Measurements from ENCODE around the gene RHD.
"Not testable (repeated sequence)": the region's sequence is repeated elsewhere in the genome, so short reads cannot be mapped to it uniquely, and the experiment has no call there.

RHD gene

GRCh38 chr1:25257196-25257595, 15.1 kb upstream of the RHD start:
- no peaks in the 10 kb centered on the region for H3K36me3 ChIP-seq (ENCODE audit: control insufficient read depth, insufficient read depth, low read length)
- no peak overlapping the region for H3K4me3 ChIP-seq (ENCODE audit: insufficient read depth, low read depth, low read length)
- H3K27me3 ChIP-seq (ENCODE audit: control insufficient read depth, insufficient read depth, low read length, poor library complexity, severe bottlenecking): no peaks in the 10 kb centered on the region
- WGBS, 2 experiments: no CpG with 5 or more reads among the region's 1 CpG
- no peaks in the 10 kb centered on the region for H3K4me1 ChIP-seq (ENCODE audit: control insufficient read depth, insufficient read depth, low read length)
- H3K9me3 ChIP-seq (ENCODE audit: control insufficient read depth, low read length): no peaks in the 10 kb centered on the region
- H3K27ac ChIP-seq (ENCODE audit: insufficient read depth, low read depth, low read length, poor library complexity, severe bottlenecking): no peak overlapping the region

GRCh38 chr1:25259813-25260212, 12.5 kb upstream of the RHD start:
- WGBS, 2 experiments: 82 to 91% methylated on average over 4 of the region's 7 CpGs
- H3K27me3 ChIP-seq (ENCODE audit: control insufficient read depth, insufficient read depth, low read length, poor library complexity, severe bottlenecking); H3K4me1 ChIP-seq (ENCODE audit: control insufficient read depth, insufficient read depth, low read length); H3K9me3 ChIP-seq (ENCODE audit: control insufficient read depth, low read length); H3K4me3 ChIP-seq (ENCODE audit: insufficient read depth, low read depth, low read length); H3K27ac ChIP-seq (ENCODE audit: insufficient read depth, low read depth, low read length, poor library complexity, severe bottlenecking); H3K36me3 ChIP-seq (ENCODE audit: control insufficient read depth, insufficient read depth, low read length): not testable (repeated sequence)

DNA sequence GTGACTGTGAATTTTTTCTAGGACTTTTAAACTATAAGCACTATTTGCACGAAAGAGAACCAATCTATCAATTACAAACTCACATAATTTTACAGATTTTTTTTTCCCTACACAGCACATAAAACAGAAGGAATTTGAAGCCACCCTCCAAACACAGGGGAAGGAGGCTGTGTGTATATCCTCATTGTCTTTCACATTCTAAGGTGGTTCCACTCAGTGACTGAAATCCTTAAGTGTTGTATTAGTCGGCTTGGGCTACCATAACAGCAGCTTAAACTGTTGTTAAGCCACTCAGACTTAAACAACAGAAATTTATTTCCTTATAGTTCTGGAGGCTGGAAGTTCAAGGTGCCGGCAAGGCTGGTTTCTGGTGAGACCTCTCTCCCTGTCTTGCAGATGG, 12.0 kb upstream of the RHD start:
- H3K4me3 ChIP-seq (ENCODE audit: insufficient read depth, low read depth, low read length); H3K9me3 ChIP-seq (ENCODE audit: control insufficient read depth, low read length); H3K27me3 ChIP-seq (ENCODE audit: control insufficient read depth, insufficient read depth, low read length, poor library complexity, severe bottlenecking); H3K27ac ChIP-seq (ENCODE audit: insufficient read depth, low read depth, low read length, poor library complexity, severe bottlenecking); H3K36me3 ChIP-seq (ENCODE audit: control insufficient read depth, insufficient read depth, low read length); H3K4me1 ChIP-seq (ENCODE audit: control insufficient read depth, insufficient read depth, low read length): not testable (repeated sequence)
- 88 to 100% methylated on average over 3 of the region's 3 CpGs for WGBS, 2 experiments

DNA sequence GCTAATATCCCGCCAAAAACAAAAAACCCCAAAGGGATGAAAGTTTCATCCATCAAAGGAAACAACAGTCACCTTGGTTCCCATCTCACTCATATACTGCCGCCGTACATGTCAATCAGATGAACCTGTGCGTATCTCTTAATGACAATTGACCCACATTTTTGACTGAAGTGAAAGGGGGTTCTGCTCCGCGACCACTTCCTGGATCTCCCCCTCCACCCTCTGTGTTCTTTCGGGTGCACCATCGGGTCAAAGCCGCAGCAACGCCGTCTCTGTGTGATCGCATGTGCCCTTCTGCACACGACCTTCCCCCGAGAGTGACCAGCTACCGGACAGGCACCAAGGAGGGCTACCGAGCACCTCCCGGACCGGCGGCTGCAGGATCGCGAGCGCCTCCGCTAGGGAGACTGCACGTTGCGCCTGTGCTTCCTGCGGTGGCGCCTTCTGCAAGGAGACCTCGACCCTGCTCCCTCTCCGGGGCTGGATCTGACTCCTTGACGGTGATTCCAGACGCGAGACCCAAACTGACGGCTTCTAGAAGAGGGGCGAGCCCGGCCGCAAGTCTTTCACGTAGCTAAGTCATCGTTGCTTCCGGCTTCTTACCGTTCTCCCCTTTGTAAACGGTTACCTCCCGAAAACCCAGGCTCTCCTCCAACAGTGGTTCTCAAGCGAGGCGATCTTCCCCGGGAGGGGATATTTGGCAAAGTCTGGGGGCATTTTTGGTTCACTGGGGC, 5.6 kb upstream of the RHD start:
- H3K4me1 ChIP-seq (ENCODE audit: control insufficient read depth, insufficient read depth, low read length); H3K27me3 ChIP-seq (ENCODE audit: control insufficient read depth, insufficient read depth, low read length, poor library complexity, severe bottlenecking); H3K9me3 ChIP-seq (ENCODE audit: control insufficient read depth, low read length); H3K27ac ChIP-seq (ENCODE audit: insufficient read depth, low read depth, low read length, poor library complexity, severe bottlenecking); H3K36me3 ChIP-seq (ENCODE audit: control insufficient read depth, insufficient read depth, low read length): not testable (repeated sequence)
- H3K4me3 ChIP-seq (ENCODE audit: insufficient read depth, low read depth, low read length): peak overlapping the region; percentile 47
- 1% methylated on average over 20 to 22 of the region's 45 CpGs for WGBS, 2 experiments

- not testable (repeated sequence) for H3K27me3 ChIP-seq (ENCODE audit: control insufficient read depth, insufficient read depth, low read length, poor library complexity, severe bottlenecking); H3K4me1 ChIP-seq (ENCODE audit: control insufficient read depth, insufficient read depth, low read length); H3K9me3 ChIP-seq (ENCODE audit: control insufficient read depth, low read length); H3K36me3 ChIP-seq (ENCODE audit: control insufficient read depth, insufficient read depth, low read length)
- H3K4me3 ChIP-seq (ENCODE audit: insufficient read depth, low read depth, low read length): peak overlapping the region; percentile 47
- 0% methylated on average over 30 to 31 of the region's 56 CpGs for WGBS, 2 experiments
- peak overlapping the region; percentile 26 for H3K27ac ChIP-seq (ENCODE audit: insufficient read depth, low read depth, low read length, poor library complexity, severe bottlenecking)
These were observed 4.8 kb upstream of the RHD start for GRCh38 chr1:25267288-25268142.

GRCh38 chr1:25268143-25268760, 4.1 kb upstream of the RHD start:
- H3K36me3 ChIP-seq (ENCODE audit: control insufficient read depth, insufficient read depth, low read length); H3K4me1 ChIP-seq (ENCODE audit: control insufficient read depth, insufficient read depth, low read length); H3K9me3 ChIP-seq (ENCODE audit: control insufficient read depth, low read length); H3K27me3 ChIP-seq (ENCODE audit: control insufficient read depth, insufficient read depth, low read length, poor library complexity, severe bottlenecking); H3K27ac ChIP-seq (ENCODE audit: insufficient read depth, low read depth, low read length, poor library complexity, severe bottlenecking): not testable (repeated sequence)
- H3K4me3 ChIP-seq (ENCODE audit: insufficient read depth, low read depth, low read length): peak overlapping the region; percentile 47
- 67 to 69% methylated on average over 11 to 12 of the region's 14 CpGs for WGBS, 2 experiments

DNA sequence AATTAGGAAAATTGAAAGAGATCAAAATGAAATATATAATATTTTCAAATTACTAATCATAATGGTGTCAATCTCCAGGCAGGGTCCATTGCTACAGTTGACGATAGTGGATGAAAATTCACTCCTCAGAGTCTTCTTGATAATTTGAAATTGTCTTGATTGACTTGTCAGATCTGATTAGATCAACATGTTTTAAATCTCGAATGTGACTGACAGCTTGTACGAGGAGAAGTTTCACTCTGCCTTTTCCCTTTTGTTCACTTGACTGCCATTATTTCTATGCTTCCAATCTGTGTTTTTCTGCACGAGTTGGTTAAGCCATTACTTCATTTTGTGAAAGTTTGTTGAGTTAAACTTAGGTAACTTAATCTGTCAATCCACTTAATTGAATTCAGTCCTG, 3.3 kb downstream of the RHD start:
- not testable (repeated sequence) for H3K27me3 ChIP-seq (ENCODE audit: control insufficient read depth, insufficient read depth, low read length, poor library complexity, severe bottlenecking); H3K4me1 ChIP-seq (ENCODE audit: control insufficient read depth, insufficient read depth, low read length); H3K27ac ChIP-seq (ENCODE audit: insufficient read depth, low read depth, low read length, poor library complexity, severe bottlenecking); H3K9me3 ChIP-seq (ENCODE audit: control insufficient read depth, low read length); H3K4me3 ChIP-seq (ENCODE audit: insufficient read depth, low read depth, low read length); H3K36me3 ChIP-seq (ENCODE audit: control insufficient read depth, insufficient read depth, low read length)
- 92 to 97% methylated on average over 2 of the region's 4 CpGs for WGBS, 2 experiments

DNA sequence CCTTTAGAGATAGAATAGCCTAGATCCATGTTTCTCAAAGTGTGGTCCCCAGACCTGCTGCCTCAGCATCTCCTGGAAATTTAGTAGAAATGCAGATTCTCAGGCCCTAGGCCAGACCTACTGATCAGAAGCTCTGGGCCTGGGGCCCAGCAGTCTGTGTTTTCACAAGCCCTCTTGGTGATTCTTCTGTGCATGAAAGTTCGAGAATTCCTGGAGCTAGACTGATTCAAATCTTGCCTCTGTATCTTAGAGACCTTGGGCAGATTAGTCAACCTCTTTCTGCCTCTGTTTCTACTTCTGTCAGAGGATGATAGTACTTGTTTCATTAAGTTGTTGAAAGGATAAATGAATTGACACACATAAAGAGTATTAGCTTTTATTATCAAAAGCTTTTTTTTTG, 5.0 kb downstream of the RHD start:
- H3K27me3 ChIP-seq (ENCODE audit: control insufficient read depth, insufficient read depth, low read length, poor library complexity, severe bottlenecking); H3K9me3 ChIP-seq (ENCODE audit: control insufficient read depth, low read length); H3K4me1 ChIP-seq (ENCODE audit: control insufficient read depth, insufficient read depth, low read length); H3K4me3 ChIP-seq (ENCODE audit: insufficient read depth, low read depth, low read length); H3K36me3 ChIP-seq (ENCODE audit: control insufficient read depth, insufficient read depth, low read length); H3K27ac ChIP-seq (ENCODE audit: insufficient read depth, low read depth, low read length, poor library complexity, severe bottlenecking): not testable (repeated sequence)
- WGBS, 2 experiments: 82 to 100% methylated on average over 1 of the region's 1 CpG

GRCh38 chr1:25278358-25278757, 6.0 kb downstream of the RHD start:
- not testable (repeated sequence) for H3K4me3 ChIP-seq (ENCODE audit: insufficient read depth, low read depth, low read length); H3K27ac ChIP-seq (ENCODE audit: insufficient read depth, low read depth, low read length, poor library complexity, severe bottlenecking); H3K36me3 ChIP-seq (ENCODE audit: control insufficient read depth, insufficient read depth, low read length); H3K9me3 ChIP-seq (ENCODE audit: control insufficient read depth, low read length); H3K27me3 ChIP-seq (ENCODE audit: control insufficient read depth, insufficient read depth, low read length, poor library complexity, severe bottlenecking); H3K4me1 ChIP-seq (ENCODE audit: control insufficient read depth, insufficient read depth, low read length)
- 67 to 88% methylated on average over 2 of the region's 2 CpGs for WGBS, 2 experiments

- H3K27me3 ChIP-seq (ENCODE audit: control insufficient read depth, insufficient read depth, low read length, poor library complexity, severe bottlenecking); H3K9me3 ChIP-seq (ENCODE audit: control insufficient read depth, low read length); H3K4me3 ChIP-seq (ENCODE audit: insufficient read depth, low read depth, low read length); H3K36me3 ChIP-seq (ENCODE audit: control insufficient read depth, insufficient read depth, low read length); H3K27ac ChIP-seq (ENCODE audit: insufficient read depth, low read depth, low read length, poor library complexity, severe bottlenecking); H3K4me1 ChIP-seq (ENCODE audit: control insufficient read depth, insufficient read depth, low read length): not testable (repeated sequence)
- 85 to 87% methylated on average over 5 of the region's 8 CpGs for WGBS, 2 experiments
These were observed 6.5 kb downstream of the RHD start for GRCh38 chr1:25278790-25279189.
